HT1080 (cell line): ENCODE data around the gene F10. TPM values are rescaled to one million over a fixed set of nuclear protein-coding genes. Genes with fewer than 3 reads are reported as not detected.
A peak's percentile ranks its signal among the peaks of the same experiment; 100 is the strongest.

Experiments
- DNase-seq: peaks from one replicate; pipeline ENCODE4 v3.0.0-alpha.2; 2015; ENCODE audit warnings: low read depth
- small RNA-seq: library from RNA; depleted of rRNA; stranded (forward); fragments of <200 nt; gene quantifications from one replicate; pipeline ENCODE3, GENCODE V24; 2014
- total RNA-seq: library from RNA; depleted of rRNA; stranded (reverse); fragments of >200 nt; shearing (Covaris generic); gene quantifications from 2 replicates; pipeline ENCODE4 v1.2.3, GENCODE V29; 2014; rRNA removed

The F10 gene
- total RNA-seq, 1 experiment from 2014 or later = not detected

DNA sequence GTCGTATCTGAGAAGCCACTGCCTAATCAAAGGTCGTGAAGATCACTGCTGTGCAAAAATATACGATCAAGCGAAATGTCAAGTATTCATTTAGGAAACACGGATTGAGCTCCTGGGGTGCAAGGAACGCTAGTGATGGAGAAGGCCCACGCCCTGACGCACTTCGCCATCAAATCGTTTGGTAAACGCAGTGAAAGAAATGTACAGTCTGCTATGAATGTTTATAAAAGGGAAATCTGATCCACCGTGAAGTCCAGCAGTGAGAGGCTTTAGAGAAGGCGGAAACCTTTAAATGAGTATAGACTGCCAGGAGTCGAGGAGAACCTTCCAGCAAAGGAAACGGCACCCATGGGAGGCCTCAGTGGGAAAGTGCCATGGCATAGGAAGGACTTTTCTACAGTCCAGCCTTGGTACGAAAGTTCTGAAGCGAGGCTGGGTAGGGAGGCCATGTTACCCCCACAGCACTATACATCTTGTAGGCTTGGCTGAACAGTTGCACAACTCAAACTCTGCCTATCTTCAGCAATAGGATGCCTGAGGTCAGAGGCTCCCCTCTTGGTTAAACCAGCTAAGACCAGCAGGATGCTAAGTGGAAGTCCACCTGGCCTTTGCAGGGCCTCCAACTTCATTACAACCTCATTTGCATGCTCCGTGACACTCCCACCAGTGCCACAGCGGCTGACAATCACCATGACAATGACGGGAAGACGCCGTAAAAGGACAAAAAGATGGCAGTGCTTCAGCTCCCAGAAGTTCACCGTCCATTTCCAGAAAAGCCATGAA is 65.5 kb downstream of the F10 start:
- no peak for DNase-seq

DNA sequence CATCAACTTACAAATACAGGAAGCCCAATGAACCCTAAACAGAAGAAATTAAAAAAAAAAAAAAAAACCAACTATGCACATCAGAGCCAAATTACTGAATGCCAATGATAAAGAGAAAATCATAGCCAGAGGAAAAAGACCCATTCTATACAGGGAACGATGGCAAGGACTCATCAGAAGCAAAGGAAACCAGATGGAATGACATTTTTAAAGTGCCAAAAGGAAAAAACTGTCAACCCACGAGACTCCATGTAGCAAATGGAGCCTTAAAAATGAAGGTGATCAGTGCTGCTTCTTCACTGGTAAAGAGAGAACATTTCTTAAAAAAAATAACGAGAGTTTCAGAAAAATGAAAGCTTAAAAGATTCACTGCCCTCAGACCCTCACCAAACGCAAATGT is 67.6 kb downstream of the F10 start:
- DNase-seq = no peak

DNA sequence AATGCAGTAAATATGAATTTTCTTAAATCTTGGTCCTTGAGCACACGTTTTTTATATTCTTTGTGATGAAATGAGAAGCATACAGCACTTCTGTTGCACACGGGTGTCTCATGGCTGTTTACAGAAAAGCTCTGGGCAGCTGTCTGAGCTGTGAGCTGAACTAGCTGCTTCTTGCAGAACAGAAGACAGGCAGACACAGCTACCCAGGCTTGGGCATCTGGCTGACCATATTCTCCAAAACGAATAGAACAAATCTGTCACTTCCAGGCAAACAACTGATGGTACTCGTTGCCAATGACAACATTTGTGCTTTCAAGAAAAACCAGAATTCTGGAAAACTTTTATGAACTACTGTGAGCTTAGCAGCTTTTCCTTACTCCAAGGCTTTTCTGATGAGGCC is 69.7 kb downstream of the F10 start:
- no peak for DNase-seq

DNA sequence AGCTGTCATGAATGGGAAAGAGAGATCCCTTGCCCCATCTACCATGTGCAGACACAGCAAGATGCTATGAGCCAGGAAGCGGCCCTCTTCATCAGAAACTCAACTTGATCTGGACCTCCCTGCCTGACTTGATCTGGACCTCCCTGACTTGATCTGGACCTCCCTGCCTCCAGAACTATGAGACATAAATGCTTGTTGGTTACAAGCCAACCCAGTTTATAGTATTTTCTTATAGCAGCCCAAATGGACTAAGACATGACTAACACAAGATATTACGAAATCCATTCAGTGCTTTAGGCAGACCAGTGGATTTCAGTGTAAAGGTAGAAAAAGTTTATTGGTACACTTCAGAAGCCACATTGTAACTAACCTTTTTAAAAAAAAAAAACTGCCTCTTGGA is 70.3 kb downstream of the F10 start:
- DNase-seq = peak; percentile 59

DNA sequence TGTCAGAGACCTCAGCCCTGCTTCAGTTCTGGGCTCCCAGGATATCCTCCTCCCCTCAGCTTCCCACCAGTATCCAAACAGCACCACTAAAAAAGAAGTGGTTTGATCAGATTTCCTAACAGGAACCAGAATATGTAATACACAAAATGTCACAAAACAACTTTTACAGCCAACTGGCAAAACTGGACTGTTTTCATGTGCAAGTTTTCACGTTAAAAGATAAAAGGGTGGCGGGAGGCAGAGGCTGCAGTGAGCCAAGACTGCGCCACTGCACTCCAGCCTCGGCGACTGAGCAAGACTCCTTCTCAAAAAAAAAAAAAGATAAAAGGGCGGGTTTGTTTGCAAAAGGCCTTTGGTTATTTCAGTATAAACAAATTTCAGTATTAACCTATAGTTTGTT is 72.8 kb downstream of the F10 start:
- no peak for DNase-seq

DNA sequence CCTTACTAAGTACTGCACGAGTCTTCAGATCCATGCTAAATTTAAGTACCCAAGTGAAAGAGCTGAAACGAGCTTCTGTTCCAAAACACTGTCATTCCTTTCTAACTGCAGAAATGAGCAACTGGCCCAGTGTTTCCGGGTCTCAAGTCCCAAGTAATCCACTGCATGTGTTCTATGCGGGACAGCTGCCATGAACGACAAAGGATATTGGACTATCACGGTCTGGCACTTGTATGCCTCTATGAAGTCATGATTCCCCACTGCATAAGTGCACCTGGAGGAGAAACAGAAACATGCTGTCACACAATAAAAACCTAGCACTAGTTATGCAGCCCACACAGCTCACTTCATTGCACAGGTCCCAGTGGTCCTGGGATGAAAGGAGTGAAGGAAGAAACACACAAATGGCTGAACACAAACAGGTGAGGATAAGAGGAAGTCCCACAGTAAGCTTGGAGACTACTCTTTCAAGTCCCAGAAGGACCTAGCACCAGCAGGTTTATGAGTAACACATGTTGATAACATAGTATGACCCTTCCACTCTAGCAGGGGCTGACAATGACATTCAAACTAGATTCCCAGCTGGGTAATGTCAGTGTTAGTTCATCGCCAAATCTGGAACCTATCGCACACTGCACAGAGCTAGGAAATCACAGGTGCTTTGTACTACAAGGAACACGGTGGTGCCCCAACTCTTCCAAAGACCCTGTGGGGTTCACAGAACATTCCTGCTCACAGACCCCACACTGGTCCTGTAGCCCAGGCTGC is 74.6 kb downstream of the F10 start:
- no peak for DNase-seq

Small RNA genes lying within 50 kb of the gene (small RNA-seq; reads per million reads assigned to genes)
- gene AL137002.1 = not detected

Other genes starting within 250 kb of the F10 start
- gene MCF2L, start 153.6 kb upstream of the F10 start, total RNA-seq = 0.53 TPM in 1 of 2 replicates, not detected in the other
- 0.10 TPM in 1 of 2 replicates, not detected in the other for gene F7, start 17.0 kb upstream of the F10 start, total RNA-seq
- not detected in 2 replicates for gene PROZ, start 35.8 kb downstream of the F10 start, total RNA-seq
- 113 and 114 TPM in 2 replicates for gene PCID2, start 85.9 kb downstream of the F10 start, total RNA-seq
- 159 and 192 TPM in 2 replicates for gene CUL4A, start 86.8 kb downstream of the F10 start, total RNA-seq
- 175 and 178 TPM in 2 replicates for gene LAMP1, start 174.4 kb downstream of the F10 start, total RNA-seq
- 0.19 and 0.23 TPM in 2 replicates for gene GRTP1, start 241.3 kb downstream of the F10 start, total RNA-seq